ENCODE measurements around the gene KCNAB2.

- no peak for TF ChIP-seq CTCF (IDR thresholded peaks at IDR 0.05; ENCODE audit: insufficient read depth, low read length)
- TF ChIP-seq POLR2AphosphoS5 (IDR thresholded peaks at IDR 0.05; ENCODE audit: low read depth), result no peak
Observed at GRCh38 chr1:6104631-6105030, 58.9 kb downstream of the KCNAB2 start.

All from HL-60 (cell line).